ENCODE measurements around the gene NCKAP5. TPM values are rescaled to one million over a fixed set of nuclear protein-coding genes. Genes with fewer than 3 reads are reported as not detected.

NCKAP5 gene
- polyA plus RNA-seq, 3 donors, result not detected

DNA sequence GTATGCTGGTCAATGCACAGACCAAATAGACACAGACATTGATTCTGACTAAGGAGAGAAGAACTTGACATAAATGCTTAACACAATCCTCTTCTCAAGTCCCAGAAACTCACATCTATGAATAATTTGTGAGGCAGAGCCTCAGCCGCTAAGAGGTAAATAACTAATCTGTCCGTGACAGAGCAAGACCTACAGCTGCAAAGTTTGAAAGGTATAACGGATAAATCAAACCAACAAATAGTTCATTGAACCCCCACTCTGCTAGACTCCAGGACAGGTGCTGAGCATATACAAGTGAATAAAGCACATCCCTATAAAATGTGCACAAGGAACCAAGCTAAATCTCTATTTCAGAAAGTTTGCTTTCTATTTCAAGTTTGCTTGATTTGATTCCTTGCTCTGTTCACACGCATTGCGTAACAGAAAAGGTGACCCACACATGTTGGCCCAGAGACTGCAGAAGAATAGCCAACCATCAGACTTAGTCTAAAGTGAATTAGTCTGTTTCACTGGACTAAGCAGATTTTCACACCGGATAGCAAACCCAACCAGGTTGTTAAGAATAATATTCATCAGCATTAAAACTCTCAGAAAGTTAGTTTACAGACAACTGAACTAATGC, 51.7 kb downstream of the NCKAP5 start:
- Histone ChIP-seq H3K9me3 (replicated peaks in 1 of 2; ENCODE audit: control insufficient read depth in 1 of 2, insufficient read depth in 1 of 2, low read length in 2 of 2) (no peaks in the 10 kb centered on the region), H3K9ac (ENCODE audit: insufficient read depth, low read length, poor library complexity, severe bottlenecking) (no peak overlapping the region), H3K4me2 (replicated peaks; ENCODE audit: extremely low read depth, low read length, poor library complexity, severe bottlenecking) (no peak overlapping the region), H3K79me2 (ENCODE audit: insufficient read depth, low read length) (no peaks in the 10 kb centered on the region), H3K4me3 (replicated peaks in 1 of 3; ENCODE audit: low read depth in 2 of 3, low read length in 3 of 3) (no peak overlapping the region), H2AFZ (ENCODE audit: insufficient read depth, low read depth, low read length, poor library complexity, severe bottlenecking) (no peak overlapping the region), H3K4me1 (ENCODE audit: control insufficient read depth in 1 of 2, insufficient read depth in 2 of 2, low read length in 2 of 2) (no peaks in the 10 kb centered on the region), H3K27me3 (ENCODE audit: control insufficient read depth in 2 of 2, insufficient read depth in 2 of 2, low read length in 2 of 2) (no peaks in the 10 kb centered on the region), H3K27ac (ENCODE audit: low read depth in 1 of 2, low read length in 2 of 2) (no peak overlapping the region), H3K36me3 (replicated peaks in 1 of 2; ENCODE audit: control insufficient read depth in 1 of 2, insufficient read depth in 2 of 2, low read length in 2 of 2) (no peaks in the 10 kb centered on the region), H4K20me1 (ENCODE audit: insufficient read depth, low read length) (no peaks in the 10 kb centered on the region)
- Mint-ChIP-seq H3K27ac (no peak overlapping the region), H3K27me3 (ENCODE audit: low read depth in 3 of 3) (no peaks in the 10 kb centered on the region), H3K9me3 (peaks cover 0 to 3% (median 0%) of the 10 kb centered on the region in 7 donors), H3K4me3 (no peak overlapping the region), H3K4me1 (no peaks in the 10 kb centered on the region), H3K36me3 (no peaks in the 10 kb centered on the region)
- DNase-seq, result no peak
- WGBS (ENCODE audit: insufficient coverage), result 92% methylated on average over 4 of the region's 6 CpGs
- intact Hi-C loops (cut with micrococcal nuclease), result no loop called here
- TF ChIP-seq, protein P1, sequence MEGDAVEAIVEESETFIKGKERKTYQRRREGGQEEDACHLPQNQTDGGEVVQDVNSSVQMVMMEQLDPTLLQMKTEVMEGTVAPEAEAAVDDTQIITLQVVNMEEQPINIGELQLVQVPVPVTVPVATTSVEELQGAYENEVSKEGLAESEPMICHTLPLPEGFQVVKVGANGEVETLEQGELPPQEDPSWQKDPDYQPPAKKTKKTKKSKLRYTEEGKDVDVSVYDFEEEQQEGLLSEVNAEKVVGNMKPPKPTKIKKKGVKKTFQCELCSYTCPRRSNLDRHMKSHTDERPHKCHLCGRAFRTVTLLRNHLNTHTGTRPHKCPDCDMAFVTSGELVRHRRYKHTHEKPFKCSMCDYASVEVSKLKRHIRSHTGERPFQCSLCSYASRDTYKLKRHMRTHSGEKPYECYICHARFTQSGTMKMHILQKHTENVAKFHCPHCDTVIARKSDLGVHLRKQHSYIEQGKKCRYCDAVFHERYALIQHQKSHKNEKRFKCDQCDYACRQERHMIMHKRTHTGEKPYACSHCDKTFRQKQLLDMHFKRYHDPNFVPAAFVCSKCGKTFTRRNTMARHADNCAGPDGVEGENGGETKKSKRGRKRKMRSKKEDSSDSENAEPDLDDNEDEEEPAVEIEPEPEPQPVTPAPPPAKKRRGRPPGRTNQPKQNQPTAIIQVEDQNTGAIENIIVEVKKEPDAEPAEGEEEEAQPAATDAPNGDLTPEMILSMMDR (IDR thresholded peaks at IDR 0.05), result no peak

DNA sequence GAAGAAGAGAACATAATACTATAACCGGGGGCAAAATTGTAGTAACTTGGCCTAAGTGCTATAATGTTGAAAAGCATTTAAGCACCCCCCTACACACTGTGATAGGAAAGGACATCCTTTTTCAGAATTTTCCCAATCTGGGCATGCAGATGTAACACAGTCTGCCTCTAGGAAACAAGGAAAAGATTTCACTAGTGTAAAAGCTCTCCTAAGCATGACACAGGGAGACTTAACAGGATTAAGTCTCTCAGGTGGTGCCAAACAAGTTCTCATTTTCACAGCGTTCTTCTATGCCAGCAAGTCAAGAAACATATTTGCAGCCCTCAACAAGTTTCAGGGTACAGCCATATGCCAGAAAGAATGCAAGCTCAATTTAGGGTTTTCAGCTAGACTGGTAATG, 53.0 kb downstream of the NCKAP5 start:
- Histone ChIP-seq H3K27me3 (ENCODE audit: control insufficient read depth in 2 of 2, insufficient read depth in 2 of 2, low read length in 2 of 2) (no peaks in the 10 kb centered on the region), H3K79me2 (ENCODE audit: insufficient read depth, low read length) (no peaks in the 10 kb centered on the region), H3K4me3 (replicated peaks in 1 of 3; ENCODE audit: low read depth in 2 of 3, low read length in 3 of 3) (no peak overlapping the region), H3K36me3 (replicated peaks in 1 of 2; ENCODE audit: control insufficient read depth in 1 of 2, insufficient read depth in 2 of 2, low read length in 2 of 2) (no peaks in the 10 kb centered on the region), H3K4me2 (replicated peaks; ENCODE audit: extremely low read depth, low read length, poor library complexity, severe bottlenecking) (no peak overlapping the region), H3K9ac (ENCODE audit: insufficient read depth, low read length, poor library complexity, severe bottlenecking) (no peak overlapping the region), H3K27ac (ENCODE audit: low read depth in 1 of 2, low read length in 2 of 2) (no peak overlapping the region), H3K9me3 (replicated peaks in 1 of 2; ENCODE audit: control insufficient read depth in 1 of 2, insufficient read depth in 1 of 2, low read length in 2 of 2) (no peaks in the 10 kb centered on the region), H4K20me1 (ENCODE audit: insufficient read depth, low read length) (no peaks in the 10 kb centered on the region), H3K4me1 (ENCODE audit: control insufficient read depth in 1 of 2, insufficient read depth in 2 of 2, low read length in 2 of 2) (no peaks in the 10 kb centered on the region), H2AFZ (ENCODE audit: insufficient read depth, low read depth, low read length, poor library complexity, severe bottlenecking) (no peak overlapping the region)
- no peaks in the 10 kb centered on the region for H3K36me3 Mint-ChIP-seq
- WGBS (ENCODE audit: insufficient coverage), result 100% methylated on average over 1 of the region's 2 CpGs
- H3K4me3 Mint-ChIP-seq, result no peak overlapping the region
- TF ChIP-seq, protein P1 (IDR thresholded peaks at IDR 0.05), result no peak
- no peaks in the 10 kb centered on the region for H3K27me3 Mint-ChIP-seq (ENCODE audit: low read depth in 3 of 3)
- no peaks in the 10 kb centered on the region for H3K4me1 Mint-ChIP-seq
- intact Hi-C loops (cut with micrococcal nuclease), result no loop called here
- no peak for DNase-seq
- peaks cover 0 to 4% (median 0%) of the 10 kb centered on the region in 7 donors for H3K9me3 Mint-ChIP-seq
- no peak overlapping the region for H3K27ac Mint-ChIP-seq
